Retina (tissue), 1 donor: ENCODE results near the gene ADCY3.

Experiments used
- DNase-seq: peaks from one replicate; pipeline ENCODE4 v3.0.0-alpha.2; 2016

Gene ADCY3

GRCh38 chr2:24827321-24828237 is 92.5 kb downstream of the ADCY3 start:
- DNase-seq: peak; percentile 87

DNA sequence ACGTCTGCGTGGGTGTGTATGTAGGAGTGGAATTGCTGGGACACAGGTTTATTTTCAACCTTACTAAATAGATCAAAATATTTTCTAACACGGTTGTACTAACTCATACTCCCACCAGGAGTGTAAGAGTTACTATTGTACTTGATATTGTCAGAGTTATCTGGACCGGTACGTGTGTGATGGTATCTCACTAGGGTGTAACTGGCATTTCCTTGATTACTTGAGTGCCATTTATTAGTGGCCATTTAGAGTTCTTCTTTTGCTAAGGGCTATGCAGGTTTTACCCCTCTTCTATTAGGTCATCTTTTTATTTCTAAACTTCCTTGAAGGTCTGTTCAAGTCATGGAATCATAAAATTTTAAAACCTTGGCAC is 93.3 kb downstream of the ADCY3 start:
- DNase-seq: no peak

- DNase-seq: no peak
Measured at GRCh38 chr2:24825883-24826772, 93.9 kb downstream of the ADCY3 start.

- no peak for DNase-seq
Measured at GRCh38 chr2:24824966-24825882, 94.8 kb downstream of the ADCY3 start.

DNA sequence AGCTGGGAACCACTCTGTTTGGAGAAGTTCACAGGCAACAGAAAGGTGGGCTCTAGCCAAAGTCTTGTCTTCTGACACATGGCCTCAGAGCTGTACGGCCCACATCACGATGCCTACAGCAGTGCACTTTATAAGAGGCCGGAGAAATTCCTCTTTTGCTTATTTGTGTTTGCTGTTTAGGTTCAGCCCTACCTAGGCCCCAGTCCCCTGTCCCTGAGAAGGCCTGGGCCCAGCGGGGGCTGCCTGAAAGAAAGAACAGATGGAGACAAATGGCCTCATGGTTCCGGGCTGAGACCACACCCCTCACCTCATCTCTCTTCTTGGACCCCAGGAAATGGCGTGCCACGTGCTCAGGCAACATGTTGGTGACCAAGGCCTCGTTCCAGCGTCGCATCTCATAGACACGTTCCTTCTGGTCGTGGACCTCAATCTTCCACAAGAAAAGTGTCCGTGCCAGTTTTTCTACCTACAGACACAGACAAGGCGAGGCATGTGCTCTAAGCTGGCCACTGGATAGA is 95.9 kb downstream of the ADCY3 start:
- no peak for DNase-seq

- DNase-seq: peak; percentile 20
Measured at GRCh38 chr2:24822049-24822706, 97.9 kb downstream of the ADCY3 start.

GRCh38 chr2:24821433-24821891 is 98.6 kb downstream of the ADCY3 start:
- no peak for DNase-seq

- no peak for DNase-seq
Measured at GRCh38 chr2:24820598-24821432, 99.2 kb downstream of the ADCY3 start.

DNA sequence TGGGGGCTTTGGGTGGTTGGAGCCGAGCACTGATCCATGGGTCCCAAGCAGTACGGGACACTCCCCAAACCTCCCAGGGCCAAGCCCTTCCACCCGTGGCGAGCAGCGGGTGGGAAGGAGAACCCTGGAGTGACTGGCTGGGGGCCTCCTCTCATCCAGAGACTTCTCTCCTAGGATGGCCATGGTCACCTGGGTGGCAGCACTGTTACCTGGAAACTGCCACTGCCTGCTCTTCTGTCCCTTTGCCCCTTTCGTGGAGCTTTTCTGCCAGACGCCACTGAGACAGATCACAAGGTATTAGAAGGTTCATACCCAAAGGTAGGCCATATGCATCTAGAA is 99.9 kb downstream of the ADCY3 start:
- no peak for DNase-seq

- no peak for DNase-seq
Measured at GRCh38 chr2:24819442-24820174, 100.4 kb downstream of the ADCY3 start.

DNA sequence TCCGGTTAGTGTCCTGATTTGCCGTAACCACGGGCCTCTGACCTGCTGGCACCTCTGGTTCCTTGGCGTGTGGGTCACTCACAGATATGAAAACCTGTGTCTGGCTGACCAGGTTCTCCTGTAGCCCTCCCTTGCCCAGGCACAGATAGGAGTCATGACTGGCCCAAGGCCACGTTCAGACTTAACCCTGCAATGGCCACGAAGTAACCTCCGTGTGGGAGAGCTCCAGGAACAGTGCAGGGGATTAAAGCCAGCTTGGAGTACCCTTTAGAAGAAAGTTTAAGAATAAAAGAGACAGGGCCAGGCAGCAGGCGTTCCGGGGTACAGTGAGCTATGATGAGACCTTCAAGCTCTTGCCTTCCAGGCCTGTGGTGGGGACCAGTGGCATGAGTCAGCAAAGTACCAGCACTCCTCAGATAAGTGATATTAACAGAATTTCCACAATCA is 101.3 kb downstream of the ADCY3 start:
- DNase-seq: no peak

DNA sequence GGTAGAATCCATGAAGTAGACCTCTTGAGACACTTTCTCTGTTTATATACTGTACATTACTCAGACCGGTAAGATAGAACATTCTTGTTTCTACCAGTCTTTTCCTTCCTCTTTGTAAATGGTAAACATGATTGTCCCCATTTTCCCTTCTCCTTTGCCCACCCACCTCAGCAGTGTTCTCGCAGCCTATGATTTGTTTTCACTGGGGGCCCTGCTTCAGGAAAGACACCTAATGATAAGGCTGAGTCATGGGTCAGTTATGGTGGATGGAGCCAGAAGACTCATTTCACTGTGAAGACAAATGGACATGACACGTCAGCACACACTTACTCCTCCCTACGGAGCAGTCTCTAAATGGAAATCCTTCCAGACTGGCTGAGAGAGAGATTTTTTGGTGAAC is 103.2 kb downstream of the ADCY3 start:
- DNase-seq: no peak

GRCh38 chr2:24816404-24816803 is 103.6 kb downstream of the ADCY3 start:
- DNase-seq: no peak

DNA sequence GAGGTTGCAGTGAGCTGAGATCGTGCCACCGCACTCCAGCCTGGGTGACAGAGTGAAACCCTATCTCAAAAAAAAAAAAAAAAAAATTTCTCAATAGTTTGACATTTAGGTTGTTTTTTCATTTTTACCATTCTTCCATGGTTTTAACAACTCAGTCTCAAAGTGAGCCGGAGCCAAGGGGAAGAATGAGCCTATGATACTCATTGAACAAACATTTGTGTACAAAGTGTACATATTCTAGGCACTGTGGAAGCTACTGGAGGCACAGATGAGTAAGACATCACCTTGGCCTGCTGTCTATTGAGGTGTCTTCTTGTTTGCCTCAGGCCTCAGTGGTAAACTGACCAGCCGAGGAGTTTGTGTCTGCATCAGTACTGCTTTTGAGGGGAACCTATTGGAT is 104.9 kb downstream of the ADCY3 start:
- no peak for DNase-seq

DNA sequence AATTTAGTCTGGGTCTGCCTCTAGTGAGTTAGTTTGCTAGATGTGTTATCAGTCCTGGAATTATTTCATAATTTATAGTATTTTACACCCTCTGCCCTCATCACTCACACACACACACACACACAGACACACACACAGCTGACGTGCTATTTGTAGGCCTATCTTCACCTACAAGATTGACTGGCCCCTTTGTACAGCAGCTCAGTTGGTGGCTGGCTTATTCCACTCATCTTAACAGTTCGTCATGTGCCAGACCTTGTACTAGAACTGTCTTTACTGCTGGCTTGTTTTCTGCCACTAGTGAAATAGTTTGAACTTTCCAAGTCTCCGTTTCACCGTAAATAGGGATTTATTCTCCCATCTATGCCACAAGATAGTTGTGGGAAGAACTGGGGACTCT is 105.5 kb downstream of the ADCY3 start:
- no peak for DNase-seq

DNA sequence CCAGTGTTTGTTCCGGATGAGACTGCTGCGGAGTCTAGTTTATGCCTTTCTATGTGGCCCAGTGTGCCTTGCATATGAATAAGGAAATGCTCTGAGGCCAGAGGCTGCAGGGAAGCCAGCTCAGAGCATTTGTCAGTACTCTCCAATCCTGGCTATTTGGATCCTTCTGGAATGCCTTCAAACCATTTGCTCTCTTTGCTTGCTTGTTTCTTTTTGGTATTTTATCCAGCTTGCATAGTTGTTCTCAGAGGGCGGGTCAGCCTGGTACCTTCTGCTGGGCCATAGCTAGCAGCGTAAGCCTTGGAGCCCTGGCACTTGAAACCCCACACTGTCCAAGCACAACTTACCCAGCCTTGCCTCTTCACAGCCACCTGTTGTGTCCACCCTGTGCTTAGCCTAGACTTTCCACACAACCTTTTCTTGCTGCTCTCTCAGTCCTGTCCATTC is 106.3 kb downstream of the ADCY3 start:
- DNase-seq: no peak

- no peak for DNase-seq
Measured at GRCh38 chr2:24809316-24810007, 110.6 kb downstream of the ADCY3 start.

DNA sequence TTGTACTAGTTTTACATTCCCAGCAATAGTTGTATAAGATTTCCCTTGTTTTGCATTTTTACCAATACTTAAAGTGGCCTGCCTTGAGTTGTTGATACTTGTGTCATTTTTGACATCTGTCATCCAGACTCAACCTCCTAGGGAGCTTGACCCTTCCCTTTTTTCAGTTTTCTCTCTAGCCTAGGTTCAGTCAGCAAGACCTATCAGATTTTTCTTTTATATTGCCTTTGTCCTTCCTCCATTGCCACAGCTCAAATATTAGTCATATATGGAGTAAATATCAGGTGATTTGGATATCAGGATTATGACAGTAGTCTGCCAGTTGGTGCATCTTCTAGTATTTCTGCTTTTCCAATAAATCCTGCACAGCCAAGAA is 113.4 kb downstream of the ADCY3 start:
- DNase-seq: no peak
